Liver (tissue), 3 donors: ENCODE results near the gene SNCB.

Experiments used
- CTCF ChIP-seq: fragments of 150-350 bp; IDR thresholded peaks from 2 replicates; pipeline ENCODE4 v1.5.1; 2017; ENCODE audit warnings: improper control_type of control experiment, low read depth, low read length; ENCODE audit not compliant: missing input control
- EGR1 ChIP-seq, 2 donors: IDR thresholded peaks; 2 replicates each; pipeline ENCODE4 v1.6.1; 2016 to 2018; ENCODE audit warnings: antibody characterized with exemption in 2 of 2, low read depth in 2 of 2
- FOXA1 ChIP-seq: IDR thresholded peaks from 2 replicates; pipeline ENCODE4 v1.6.1; 2016; ENCODE audit warnings: antibody characterized with exemption
- GABPA ChIP-seq, 2 donors: IDR thresholded peaks in 1 of 2; conservative IDR thresholded peaks in 1 of 2; 2 replicates each; pipeline ENCODE4 v1.6.1; 2016; ENCODE audit warnings: antibody characterized with exemption in 2 of 2, mild to moderate bottlenecking in 1 of 2, moderate library complexity in 1 of 2
- MAX ChIP-seq: IDR thresholded peaks from 2 replicates; pipeline ENCODE4 v1.6.1; 2016; ENCODE audit warnings: antibody characterized with exemption
- NR2F2 ChIP-seq: IDR thresholded peaks from 2 replicates; pipeline ENCODE4 v1.6.1; 2016; ENCODE audit warnings: antibody characterized with exemption
- RAD21 ChIP-seq, 2 donors: IDR thresholded peaks; 2 replicates each; pipeline ENCODE4 v1.6.1; 2016; ENCODE audit warnings: antibody characterized with exemption in 2 of 2, mild to moderate bottlenecking in 2 of 2
- REST ChIP-seq: IDR thresholded peaks from 2 replicates; pipeline ENCODE4 v1.6.1; 2016; ENCODE audit warnings: antibody characterized with exemption, mild to moderate bottlenecking
- SP1 ChIP-seq: IDR thresholded peaks from 2 replicates; pipeline ENCODE4 v1.6.1; 2018; ENCODE audit warnings: antibody characterized with exemption, mild to moderate bottlenecking
- TAF1 ChIP-seq: conservative IDR thresholded peaks from 2 replicates; pipeline ENCODE4 v1.6.1; 2016; ENCODE audit warnings: antibody characterized with exemption, mild to moderate bottlenecking
- YY1 ChIP-seq: IDR thresholded peaks from 2 replicates; pipeline ENCODE4 v1.6.1; 2016; ENCODE audit warnings: antibody characterized with exemption, mild to moderate bottlenecking
- donor health status: healthy.
- donor health status: healthy.

GRCh38 chr5:176673651-176674583, 43.6 kb upstream of the SNCB start:
- TF ChIP-seq CTCF (no peak), RAD21 (IDR thresholded peaks at IDR 0.05) (no peak), TAF1 (no peak), FOXA1 (no peak), GABPA (IDR thresholded peaks at IDR 0.05 in 1 of 2, conservative IDR thresholded peaks at IDR 0.05 in 1 of 2) (no peak), MAX (no peak), YY1 (no peak), EGR1 (IDR thresholded peaks at IDR 0.05; ENCODE audit: low read depth in 2 of 2) (no peak), NR2F2 (no peak), SP1 (no peak), REST (no peak)
